NT2/D1 (cell line): ENCODE results near the gene DCC.

Source experiments
- SUZ12 ChIP-seq: IDR thresholded peaks from 2 replicates; pipeline ENCODE4 v1.6.1; 2011; ENCODE audit not compliant: insufficient read length, insufficient read depth; ENCODE audit errors: extremely low read depth
- YY1 ChIP-seq: IDR thresholded peaks from 2 replicates; pipeline ENCODE4 v1.6.1; 2011; ENCODE audit not compliant: insufficient read length, insufficient read depth
- ZNF274 ChIP-seq: IDR thresholded peaks from 2 replicates; pipeline ENCODE4 v1.6.1; 2011; ENCODE audit warnings: mild to moderate bottlenecking, low read depth, low read length

DNA sequence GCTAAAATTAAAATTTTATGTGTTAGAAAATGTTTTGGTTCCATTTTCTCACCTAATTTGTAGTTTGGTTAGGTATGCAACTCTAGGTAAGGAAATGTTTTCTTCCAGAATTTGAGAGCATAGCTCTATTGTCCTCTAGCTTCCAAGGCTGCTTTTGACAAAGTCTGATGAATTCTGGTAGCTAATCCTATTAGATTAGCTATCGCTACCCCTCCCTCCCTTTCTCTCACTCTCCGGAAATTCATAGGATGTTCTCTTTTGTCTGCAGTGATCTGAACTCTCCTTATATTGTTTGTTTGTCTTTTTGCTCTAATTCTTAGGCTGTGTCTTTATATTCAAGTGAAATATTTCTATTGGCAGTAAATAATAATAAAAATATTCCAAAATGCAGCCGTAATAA, 382.9 kb downstream of the DCC start:
- TF ChIP-seq YY1 (no peak), ZNF274 (no peak), SUZ12 (no peak)
